ENCODE results near the gene CADM2. TPM values are rescaled to one million over a fixed set of nuclear protein-coding genes. Genes with fewer than 3 reads are reported as not detected.
A peak's percentile ranks its signal among the peaks of the same experiment; 100 is the strongest.

CADM2 gene
- total RNA-seq, 1 donor from 2014 or later = 2.9 TPM

GRCh38 chr3:85360742-85361387 is 402.1 kb downstream of the CADM2 start:
- Histone ChIP-seq H3K9ac (ENCODE audit: low read length) (no peak overlapping the region), H2AFZ (ENCODE audit: low read depth, low read length) (peak overlapping the region; percentile 28), H4K20me1 (ENCODE audit: insufficient read depth, low read length) (no peaks in the 10 kb centered on the region), H3K9me3 (ENCODE audit: insufficient read depth, low read depth, low read length) (no peaks in the 10 kb centered on the region), H3K4me1 (ENCODE audit: insufficient read depth, low read length) (no peaks in the 10 kb centered on the region), H3K4me2 (ENCODE audit: low read length) (no peak overlapping the region), H3K79me2 (ENCODE audit: insufficient read depth, low read length) (no peaks in the 10 kb centered on the region), H3K36me3 (ENCODE audit: insufficient read depth, low read length) (no peaks in the 10 kb centered on the region), H3K27me3 (ENCODE audit: insufficient read depth, low read length) (no peaks in the 10 kb centered on the region), H3K27ac (ENCODE audit: low read depth, low read length) (no peak overlapping the region), H3K4me3 (ENCODE audit: insufficient read depth, low read depth, low read length) (no peak overlapping the region)
- Mint-ChIP-seq H3K27me3 (ENCODE audit: low read depth, unreplicated experiment) (no peaks in the 10 kb centered on the region), H3K27ac (ENCODE audit: unreplicated experiment) (no peak overlapping the region), H3K4me3 (ENCODE audit: unreplicated experiment) (no peak overlapping the region), H3K9me3 (ENCODE audit: unreplicated experiment) (no peaks in the 10 kb centered on the region), H3K4me1 (ENCODE audit: low read depth, unreplicated experiment) (no peaks in the 10 kb centered on the region), H3K36me3 (ENCODE audit: low read depth, unreplicated experiment) (no peaks in the 10 kb centered on the region)
- no peak for TF ChIP-seq EZH2 (IDR thresholded peaks at IDR 0.05; ENCODE audit: insufficient read depth, low read length)
- TF ChIP-seq CTCF (IDR thresholded peaks at IDR 0.05; ENCODE audit: insufficient read depth, low read depth, low read length) = peak; percentile 63
- FAIRE-seq (no peak), DNase-seq (ENCODE audit: low read depth) (peak; percentile 14)

- no peaks in the 10 kb centered on the region for H3K36me3 ChIP-seq (ENCODE audit: insufficient read depth, low read length)
- H3K4me1 Mint-ChIP-seq (ENCODE audit: low read depth, unreplicated experiment) = no peaks in the 10 kb centered on the region
- no peaks in the 10 kb centered on the region for H3K9me3 Mint-ChIP-seq (ENCODE audit: unreplicated experiment)
- no peak overlapping the region for H3K27ac ChIP-seq (ENCODE audit: low read depth, low read length)
- no peak overlapping the region for H3K4me3 Mint-ChIP-seq (ENCODE audit: unreplicated experiment)
- H3K36me3 Mint-ChIP-seq (ENCODE audit: low read depth, unreplicated experiment) = no peaks in the 10 kb centered on the region
- no peaks in the 10 kb centered on the region for H4K20me1 ChIP-seq (ENCODE audit: insufficient read depth, low read length)
- no peak overlapping the region for H3K4me2 ChIP-seq (ENCODE audit: low read length)
- FAIRE-seq (no peak), DNase-seq (ENCODE audit: low read depth) (no peak)
- H3K79me2 ChIP-seq (ENCODE audit: insufficient read depth, low read length) = no peaks in the 10 kb centered on the region
- H3K27ac Mint-ChIP-seq (ENCODE audit: unreplicated experiment) = no peak overlapping the region
- no peak overlapping the region for H3K4me3 ChIP-seq (ENCODE audit: insufficient read depth, low read depth, low read length)
- TF ChIP-seq CTCF (IDR thresholded peaks at IDR 0.05; ENCODE audit: insufficient read depth, low read depth, low read length) (no peak), EZH2 (IDR thresholded peaks at IDR 0.05; ENCODE audit: insufficient read depth, low read length) (no peak)
- no peaks in the 10 kb centered on the region for H3K4me1 ChIP-seq (ENCODE audit: insufficient read depth, low read length)
- no peak overlapping the region for H2AFZ ChIP-seq (ENCODE audit: low read depth, low read length)
- H3K27me3 Mint-ChIP-seq (ENCODE audit: low read depth, unreplicated experiment) = no peaks in the 10 kb centered on the region
- no peak overlapping the region for H3K9ac ChIP-seq (ENCODE audit: low read length)
- no peaks in the 10 kb centered on the region for H3K9me3 ChIP-seq (ENCODE audit: insufficient read depth, low read depth, low read length)
- no peaks in the 10 kb centered on the region for H3K27me3 ChIP-seq (ENCODE audit: insufficient read depth, low read length)
These were observed 405.6 kb downstream of the CADM2 start for GRCh38 chr3:85364296-85364909.

GRCh38 chr3:85370341-85370740 is 411.6 kb downstream of the CADM2 start:
- no peaks in the 10 kb centered on the region for H4K20me1 ChIP-seq (ENCODE audit: insufficient read depth, low read length)
- H3K79me2 ChIP-seq (ENCODE audit: insufficient read depth, low read length) = no peaks in the 10 kb centered on the region
- no peak overlapping the region for H3K4me3 Mint-ChIP-seq (ENCODE audit: unreplicated experiment)
- H3K27me3 ChIP-seq (ENCODE audit: insufficient read depth, low read length) = no peaks in the 10 kb centered on the region
- no peak overlapping the region for H3K27ac ChIP-seq (ENCODE audit: low read depth, low read length)
- H3K36me3 Mint-ChIP-seq (ENCODE audit: low read depth, unreplicated experiment) = no peaks in the 10 kb centered on the region
- no peaks in the 10 kb centered on the region for H3K27me3 Mint-ChIP-seq (ENCODE audit: low read depth, unreplicated experiment)
- H3K27ac Mint-ChIP-seq (ENCODE audit: unreplicated experiment) = no peak overlapping the region
- DNase-seq (ENCODE audit: low read depth) (no peak), FAIRE-seq (no peak)
- TF ChIP-seq EZH2 (IDR thresholded peaks at IDR 0.05; ENCODE audit: insufficient read depth, low read length) (no peak), CTCF (IDR thresholded peaks at IDR 0.05; ENCODE audit: insufficient read depth, low read depth, low read length) (no peak)
- no peak overlapping the region for H2AFZ ChIP-seq (ENCODE audit: low read depth, low read length)
- H3K9ac ChIP-seq (ENCODE audit: low read length) = no peak overlapping the region
- no peaks in the 10 kb centered on the region for H3K4me1 ChIP-seq (ENCODE audit: insufficient read depth, low read length)
- no peak overlapping the region for H3K4me2 ChIP-seq (ENCODE audit: low read length)
- H3K9me3 ChIP-seq (ENCODE audit: insufficient read depth, low read depth, low read length) = no peaks in the 10 kb centered on the region
- no peaks in the 10 kb centered on the region for H3K36me3 ChIP-seq (ENCODE audit: insufficient read depth, low read length)
- H3K4me1 Mint-ChIP-seq (ENCODE audit: low read depth, unreplicated experiment) = no peaks in the 10 kb centered on the region
- H3K4me3 ChIP-seq (ENCODE audit: insufficient read depth, low read depth, low read length) = no peak overlapping the region
- H3K9me3 Mint-ChIP-seq (ENCODE audit: unreplicated experiment) = peaks cover 4% of the 10 kb centered on the region
